Measurements from ENCODE around the gene FRMD3. TPM values are rescaled to one million over a fixed set of nuclear protein-coding genes. Genes with fewer than 3 reads are reported as not detected.

The FRMD3 gene
- total RNA-seq, 4 donors from 2014 or later, result 2.2 to 5.8 (median 4.4) TPM

DNA sequence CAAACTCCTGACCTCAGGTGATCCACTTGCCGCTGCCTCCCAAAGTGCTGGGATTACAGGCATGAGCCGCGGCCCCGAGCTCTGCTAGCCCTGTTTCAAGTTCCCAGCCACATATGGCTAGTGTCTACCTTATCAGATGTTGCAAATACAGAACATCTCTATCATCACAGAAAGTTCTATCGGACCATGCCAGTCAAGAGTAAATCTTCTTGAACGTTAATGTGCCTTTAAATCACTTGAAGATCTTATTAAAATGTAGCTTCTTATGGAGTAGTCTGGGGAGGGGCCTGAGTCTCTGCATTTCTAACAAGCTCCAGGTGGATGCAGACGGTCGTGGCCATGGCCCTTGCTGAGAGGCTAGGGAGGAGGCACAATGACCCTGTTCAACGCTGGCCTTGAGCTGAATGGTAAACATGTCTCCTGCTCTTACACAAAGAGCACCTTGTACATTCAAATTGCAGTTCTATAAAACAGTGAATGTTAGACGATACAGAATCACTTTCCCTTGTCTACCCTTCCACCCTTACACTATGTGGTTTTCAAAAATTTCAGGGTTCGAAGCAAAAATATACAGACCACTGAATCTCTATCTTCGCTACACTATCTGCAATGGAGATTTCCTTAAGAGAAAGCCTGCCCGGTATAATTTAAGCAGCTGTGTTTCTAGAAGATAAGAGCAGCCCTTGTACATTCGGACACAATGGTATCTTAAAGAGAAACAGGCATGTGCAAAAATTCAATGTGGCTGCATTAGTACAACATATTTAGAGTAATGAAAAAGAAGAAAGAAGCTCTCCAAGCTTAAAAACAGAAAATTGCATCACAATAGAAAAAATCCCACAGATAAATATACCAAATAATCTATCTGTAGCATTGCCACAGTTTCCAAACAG is 114.1 kb downstream of the FRMD3 start:
- no peak overlapping the region for H3K4me3 ChIP-seq (ENCODE audit: low read depth, poor library complexity, severe bottlenecking)
- TF ChIP-seq, protein P1, sequence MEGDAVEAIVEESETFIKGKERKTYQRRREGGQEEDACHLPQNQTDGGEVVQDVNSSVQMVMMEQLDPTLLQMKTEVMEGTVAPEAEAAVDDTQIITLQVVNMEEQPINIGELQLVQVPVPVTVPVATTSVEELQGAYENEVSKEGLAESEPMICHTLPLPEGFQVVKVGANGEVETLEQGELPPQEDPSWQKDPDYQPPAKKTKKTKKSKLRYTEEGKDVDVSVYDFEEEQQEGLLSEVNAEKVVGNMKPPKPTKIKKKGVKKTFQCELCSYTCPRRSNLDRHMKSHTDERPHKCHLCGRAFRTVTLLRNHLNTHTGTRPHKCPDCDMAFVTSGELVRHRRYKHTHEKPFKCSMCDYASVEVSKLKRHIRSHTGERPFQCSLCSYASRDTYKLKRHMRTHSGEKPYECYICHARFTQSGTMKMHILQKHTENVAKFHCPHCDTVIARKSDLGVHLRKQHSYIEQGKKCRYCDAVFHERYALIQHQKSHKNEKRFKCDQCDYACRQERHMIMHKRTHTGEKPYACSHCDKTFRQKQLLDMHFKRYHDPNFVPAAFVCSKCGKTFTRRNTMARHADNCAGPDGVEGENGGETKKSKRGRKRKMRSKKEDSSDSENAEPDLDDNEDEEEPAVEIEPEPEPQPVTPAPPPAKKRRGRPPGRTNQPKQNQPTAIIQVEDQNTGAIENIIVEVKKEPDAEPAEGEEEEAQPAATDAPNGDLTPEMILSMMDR (IDR thresholded peaks at IDR 0.05), result no peak
- TF ChIP-seq POLR2A (IDR thresholded peaks at IDR 0.05), result no peak
- no peak for DNase-seq (ENCODE audit: low spot score in 2 of 2)
- intact Hi-C loops (cut with DNase I; ENCODE audit: low total_unique reads), result no loop called here
- 87 to 90% methylated on average over 14 of the region's 14 CpGs for WGBS, 2 donors

DNA sequence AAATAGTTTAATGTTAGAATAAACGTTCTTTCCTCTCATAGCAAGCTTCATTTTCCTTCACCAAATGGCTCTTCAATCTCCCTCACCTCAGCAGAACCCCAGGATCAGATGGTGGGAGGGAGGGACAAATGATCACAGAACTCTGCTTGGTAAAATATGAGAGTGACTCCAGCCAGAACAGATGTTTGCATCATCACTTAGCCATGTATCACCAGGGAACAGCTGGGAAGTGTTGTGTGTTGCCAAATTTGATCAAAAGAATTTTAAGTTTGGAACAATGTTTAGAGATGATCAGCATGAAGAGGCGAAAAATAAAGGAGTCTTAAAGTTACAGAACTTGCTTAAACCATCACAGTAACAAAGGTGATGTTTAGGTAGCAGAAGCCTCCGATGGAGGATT is 115.7 kb downstream of the FRMD3 start:
- intact Hi-C loops (cut with DNase I; ENCODE audit: low total_unique reads), result no loop called here
- DNase-seq (ENCODE audit: low spot score in 2 of 2), result no peak
- H3K4me3 ChIP-seq (ENCODE audit: low read depth, poor library complexity, severe bottlenecking), result no peak overlapping the region
- 59 to 65% methylated on average over 3 of the region's 3 CpGs for WGBS, 2 donors
- TF ChIP-seq, protein P1 (IDR thresholded peaks at IDR 0.05), result no peak
- TF ChIP-seq POLR2A (IDR thresholded peaks at IDR 0.05), result no peak

DNA sequence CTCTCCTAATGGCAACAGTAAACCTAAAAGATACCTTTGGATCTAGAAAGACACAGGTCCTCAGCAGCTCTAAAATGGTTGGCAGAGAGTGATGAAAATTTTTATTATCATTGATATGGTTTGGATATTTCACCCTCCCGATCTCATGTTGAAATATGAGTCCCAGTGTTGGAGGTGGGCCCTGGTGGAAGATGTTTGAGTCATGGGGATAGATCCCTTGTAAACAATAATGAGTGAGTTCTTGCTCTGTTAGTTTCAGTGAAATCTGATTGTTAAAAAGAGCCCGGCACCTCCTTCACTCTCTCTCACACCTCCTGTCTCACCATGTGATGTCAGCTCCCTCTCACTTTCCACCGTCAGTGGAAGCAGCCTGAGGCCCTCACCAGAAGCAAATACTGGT is 117.7 kb downstream of the FRMD3 start:
- H3K4me3 ChIP-seq (ENCODE audit: low read depth, poor library complexity, severe bottlenecking), result no peak overlapping the region
- 93 to 97% methylated on average over 3 of the region's 3 CpGs for WGBS, 2 donors
- intact Hi-C loops (cut with DNase I; ENCODE audit: low total_unique reads), result no loop called here
- no peak for DNase-seq (ENCODE audit: low spot score in 2 of 2)
- TF ChIP-seq, protein P1 (IDR thresholded peaks at IDR 0.05), result no peak
- no peak for TF ChIP-seq POLR2A (IDR thresholded peaks at IDR 0.05)

DNA sequence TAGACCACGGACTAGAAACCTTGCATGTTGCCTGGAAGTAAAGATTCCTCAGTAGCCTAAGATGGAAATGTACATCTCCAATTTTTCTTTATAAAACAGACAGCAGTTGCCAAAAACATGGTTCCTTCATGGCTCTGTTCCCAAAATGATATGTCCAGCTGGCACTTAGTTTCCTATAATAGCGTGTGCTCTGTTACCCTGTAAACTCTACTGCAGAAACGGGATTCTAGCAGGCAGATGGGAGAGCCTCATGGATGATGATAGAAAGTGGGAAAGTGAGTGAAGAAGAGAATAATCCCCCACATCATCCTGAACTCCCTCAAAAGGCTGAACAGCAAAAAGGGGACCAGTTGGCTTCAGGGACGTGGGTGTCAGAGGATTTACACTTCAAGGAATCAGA is 118.2 kb downstream of the FRMD3 start:
- TF ChIP-seq, protein P1 (IDR thresholded peaks at IDR 0.05), result no peak
- TF ChIP-seq POLR2A (IDR thresholded peaks at IDR 0.05), result no peak
- DNase-seq (ENCODE audit: low spot score in 2 of 2), result no peak

DNA sequence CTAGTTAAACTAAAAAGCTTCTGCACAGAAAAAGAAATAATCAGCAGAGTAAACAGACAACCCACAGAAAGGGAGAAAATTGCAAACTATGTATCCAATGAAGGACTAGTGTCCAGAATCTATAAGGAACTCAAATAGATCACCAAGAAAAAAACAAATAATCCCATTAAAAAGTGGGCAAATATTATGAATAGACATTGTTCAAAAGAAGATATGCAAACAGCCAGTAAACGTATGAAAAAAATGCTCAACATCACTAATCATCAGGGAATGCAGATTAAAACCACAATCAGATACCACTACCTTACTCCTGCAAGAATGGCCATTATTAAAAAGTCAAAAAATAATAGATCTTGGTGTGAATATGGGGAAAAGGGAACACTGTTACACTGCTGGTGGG is 119.9 kb downstream of the FRMD3 start:
- 85 to 91% methylated on average over 1 of the region's 1 CpG for WGBS, 2 donors
- DNase-seq (ENCODE audit: low spot score in 2 of 2), result no peak
- intact Hi-C loops (cut with DNase I; ENCODE audit: low total_unique reads), result no loop called here
- H3K4me3 ChIP-seq (ENCODE audit: low read depth, poor library complexity, severe bottlenecking), result no peak overlapping the region
- TF ChIP-seq, protein P1 (IDR thresholded peaks at IDR 0.05), result no peak
- no peak for TF ChIP-seq POLR2A (IDR thresholded peaks at IDR 0.05)

More for the DNA sequence above, 118.2 kb downstream of the FRMD3 start:
- 75 to 77% methylated on average over 4 of the region's 4 CpGs for WGBS, 2 donors
- no peak overlapping the region for H3K4me3 ChIP-seq (ENCODE audit: low read depth, poor library complexity, severe bottlenecking)
- intact Hi-C loops (cut with DNase I; ENCODE audit: low total_unique reads), result no loop called here

Measured in lower leg skin (tissue), 4 donors.